ENCODE measurements around the gene KCNK16. TPM values are rescaled to one million over a fixed set of nuclear protein-coding genes. Genes with fewer than 3 reads are reported as not detected.

Gene KCNK16
- total and polyA plus RNA-seq, 2 of the 8 experiments (the other 6 are each of a cell fraction or from before 2014, with no cell fraction given) = not detected

- Histone ChIP-seq H2AFZ (ENCODE audit: low read length) (no peak overlapping the region), H3K9ac (replicated peaks in 1 of 4; ENCODE audit: extremely low read depth in 1 of 4, low read depth in 3 of 4, low read length in 3 of 4) (no peak overlapping the region), H2AK5ac (ENCODE audit: low read depth, low read length) (no peak overlapping the region), H4K5ac (ENCODE audit: insufficient read length, low read depth, low read length) (no peak overlapping the region), H3K27me3 (replicated peaks in 1 of 4; ENCODE audit: control insufficient read depth in 3 of 4, extremely low read depth in 1 of 4, insufficient read depth in 3 of 4, low read length in 3 of 4) (no peaks in the 10 kb centered on the region), H3K18ac (ENCODE audit: extremely low read depth, low read length) (no peak overlapping the region), H4K20me1 (replicated peaks in 1 of 2; ENCODE audit: control insufficient read depth in 1 of 2, insufficient read depth in 2 of 2, low read length in 2 of 2) (no peaks in the 10 kb centered on the region), H3K79me1 (ENCODE audit: low read depth, low read length) (no peaks in the 10 kb centered on the region), H2BK12ac (ENCODE audit: low read depth, low read length) (no peak overlapping the region), H3K4me3 (ENCODE audit: extremely low read depth in 1 of 4, insufficient read depth in 2 of 4, low read depth in 3 of 4, low read length in 4 of 4) (no peak overlapping the region), H3K23me2 (ENCODE audit: low read depth, low read length) (no peaks in the 10 kb centered on the region), H4K8ac (ENCODE audit: extremely low read depth, insufficient read depth, low read length) (no peak overlapping the region), H2BK20ac (ENCODE audit: low read length) (no peak overlapping the region), H2BK15ac (ENCODE audit: low read length) (no peak overlapping the region), H3K27ac (ENCODE audit: low read depth, low read length) (no peak overlapping the region), H3K56ac (replicated peaks; ENCODE audit: insufficient read length, low read depth, low read length) (no peak overlapping the region), H3K4me2 (ENCODE audit: insufficient read depth in 1 of 2, low read depth in 2 of 2, low read length in 2 of 2) (no peak overlapping the region), H3K9me3 (ENCODE audit: insufficient read depth in 2 of 2, low read depth in 1 of 2, low read length in 1 of 2) (no peaks in the 10 kb centered on the region), H3K36me3 (ENCODE audit: control insufficient read depth in 2 of 4, insufficient read depth in 4 of 4, low read length in 3 of 4) (no peaks in the 10 kb centered on the region), H2BK120ac (replicated peaks; ENCODE audit: low read depth, low read length) (no peak overlapping the region), H3K14ac (ENCODE audit: insufficient read length) (no peak overlapping the region), H2BK5ac (ENCODE audit: low read depth, low read length) (no peak overlapping the region), H3K4me1 (replicated peaks in 1 of 4; ENCODE audit: control insufficient read depth in 3 of 4, insufficient read depth in 4 of 4, low read length in 3 of 4) (peaks cover 0 to 13% (median 8%) of the 10 kb centered on the region in 4 experiments; a peak in 5 of 7 replicates), H4K91ac (replicated peaks; ENCODE audit: insufficient read length, low read length) (no peak overlapping the region), H3K79me2 (ENCODE audit: control insufficient read depth in 1 of 2, insufficient read depth in 2 of 2, low read length in 2 of 2) (no peaks in the 10 kb centered on the region), H3K23ac (ENCODE audit: insufficient read length) (no peak overlapping the region), H3K4ac (replicated peaks; ENCODE audit: insufficient read length, low read depth, low read length) (no peak overlapping the region)
- WGBS, 2 experiments (ENCODE audit: extremely low coverage in 1 of 2, insufficient coverage in 1 of 2, insufficient read length in 1 of 2, insufficient replicate concordance in 2 of 2, low coverage in 1 of 2, low lambda C conversion rate in 2 of 2, missing lambda C conversion rate in 1 of 2) = 88% methylated on average over 2 of the region's 2 CpGs; no CpG with 5 or more reads in 1 of the 2 experiments
- CTCF ChIA-PET (ENCODE audit: partially characterized antibody) = interaction anchor here (0.8 to 3.7 kb wide), 7 partner anchors 10 to 674 kb away, joined by 3 to 22 read pairs (median 4); partner anchors contain the start of gene KCNK5
- TF ChIP-seq BRCA1 (IDR thresholded peaks at IDR 0.05; ENCODE audit: low read depth, low read length) = no peak
- no peak for TF ChIP-seq RNF2 (IDR thresholded peaks at IDR 0.05; ENCODE audit: borderline replicate concordance, low read depth, low read length, missing control alignments, poor library complexity, severe bottlenecking)
- TF ChIP-seq E2F6 (IDR thresholded peaks at IDR 0.05) = no peak
- TF ChIP-seq CTBP2 (IDR thresholded peaks at IDR 0.05; ENCODE audit: borderline replicate concordance, insufficient read depth, insufficient read length, low read length) = no peak
- no peak for TF ChIP-seq ATF2 (IDR thresholded peaks at IDR 0.05; ENCODE audit: low read length)
- TF ChIP-seq KDM5A (IDR thresholded peaks at IDR 0.05; ENCODE audit: low read length) = no peak
- DNase-seq (ENCODE audit: low read depth in 1 of 2, low spot score in 2 of 2) = no peak
- POLR2A ChIA-PET (ENCODE audit: partially characterized antibody) = interaction anchor here (2.0 kb wide), 1 partner anchor 37 kb away, joined by 4 read pairs; the partner anchor contains the start of gene KCNK5
- FAIRE-seq = no peak
Measured at GRCh38 chr6:39266375-39266774, 56.1 kb downstream of the KCNK16 start.
